Measurements from ENCODE around the gene PDE2A.

DNA sequence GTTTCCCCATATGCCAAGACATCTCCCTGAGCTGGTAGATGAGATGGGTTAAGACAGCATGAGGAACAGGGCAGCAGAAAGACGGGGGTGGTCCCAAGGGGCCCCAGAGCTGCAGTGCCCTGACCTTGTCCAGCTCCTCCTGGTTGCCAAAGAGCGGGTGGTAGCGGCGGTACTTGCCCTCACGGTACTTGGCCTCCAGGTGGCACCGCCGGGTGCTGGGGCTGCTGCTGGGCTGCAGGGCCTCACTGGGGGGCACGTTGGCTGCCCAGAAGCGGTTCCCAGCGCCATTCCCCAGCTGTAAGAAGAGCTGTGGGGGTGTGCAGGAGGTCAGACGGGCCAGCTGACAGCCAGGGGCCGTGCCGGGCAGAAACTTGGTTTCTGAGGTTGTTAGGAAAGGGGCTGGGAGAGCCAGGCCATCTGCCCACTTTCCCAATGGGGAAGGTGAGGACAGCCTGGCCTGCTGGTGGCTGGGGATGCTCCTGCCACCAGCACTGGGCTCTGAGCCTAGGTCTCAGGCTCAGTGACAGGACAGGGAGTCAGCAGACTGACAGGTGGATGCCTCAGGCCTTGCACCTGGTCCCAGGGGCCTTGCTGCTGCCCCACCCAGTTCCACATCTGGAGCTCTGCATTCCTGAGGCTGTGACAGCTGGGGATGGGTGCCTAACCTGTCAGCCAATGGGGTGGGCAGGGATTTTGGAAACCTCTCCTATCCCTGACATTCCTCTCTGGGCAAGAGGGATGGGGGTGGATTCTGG lies 30.0 kb upstream of the PDE2A start:
- no peak for TF ChIP-seq MYC (IDR thresholded peaks at IDR 0.05; ENCODE audit: low read depth, low read length)
- TF ChIP-seq, protein P1, sequence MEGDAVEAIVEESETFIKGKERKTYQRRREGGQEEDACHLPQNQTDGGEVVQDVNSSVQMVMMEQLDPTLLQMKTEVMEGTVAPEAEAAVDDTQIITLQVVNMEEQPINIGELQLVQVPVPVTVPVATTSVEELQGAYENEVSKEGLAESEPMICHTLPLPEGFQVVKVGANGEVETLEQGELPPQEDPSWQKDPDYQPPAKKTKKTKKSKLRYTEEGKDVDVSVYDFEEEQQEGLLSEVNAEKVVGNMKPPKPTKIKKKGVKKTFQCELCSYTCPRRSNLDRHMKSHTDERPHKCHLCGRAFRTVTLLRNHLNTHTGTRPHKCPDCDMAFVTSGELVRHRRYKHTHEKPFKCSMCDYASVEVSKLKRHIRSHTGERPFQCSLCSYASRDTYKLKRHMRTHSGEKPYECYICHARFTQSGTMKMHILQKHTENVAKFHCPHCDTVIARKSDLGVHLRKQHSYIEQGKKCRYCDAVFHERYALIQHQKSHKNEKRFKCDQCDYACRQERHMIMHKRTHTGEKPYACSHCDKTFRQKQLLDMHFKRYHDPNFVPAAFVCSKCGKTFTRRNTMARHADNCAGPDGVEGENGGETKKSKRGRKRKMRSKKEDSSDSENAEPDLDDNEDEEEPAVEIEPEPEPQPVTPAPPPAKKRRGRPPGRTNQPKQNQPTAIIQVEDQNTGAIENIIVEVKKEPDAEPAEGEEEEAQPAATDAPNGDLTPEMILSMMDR (IDR thresholded peaks at IDR 0.05; ENCODE audit: extremely low read depth in 1 of 2, insufficient read depth in 1 of 2, low read depth in 1 of 2, low read length in 2 of 2), result no peak
- no peak for TF ChIP-seq GATA2 (IDR thresholded peaks at IDR 0.05; ENCODE audit: insufficient read depth, insufficient read length, low read depth, low read length)

All from endothelial cell of umbilical vein (primary cell).